GM21723 (cell line): ENCODE results near the gene SHC4.

Experiments used
- ATAC-seq: cut with Tn5 transposase; IDR thresholded peaks from one replicate; pipeline ENCODE4 v1.9.1; 2021; ENCODE audit warnings: mild to moderate bottlenecking, moderate library complexity; ENCODE audit not compliant: unreplicated experiment

SHC4 gene

DNA sequence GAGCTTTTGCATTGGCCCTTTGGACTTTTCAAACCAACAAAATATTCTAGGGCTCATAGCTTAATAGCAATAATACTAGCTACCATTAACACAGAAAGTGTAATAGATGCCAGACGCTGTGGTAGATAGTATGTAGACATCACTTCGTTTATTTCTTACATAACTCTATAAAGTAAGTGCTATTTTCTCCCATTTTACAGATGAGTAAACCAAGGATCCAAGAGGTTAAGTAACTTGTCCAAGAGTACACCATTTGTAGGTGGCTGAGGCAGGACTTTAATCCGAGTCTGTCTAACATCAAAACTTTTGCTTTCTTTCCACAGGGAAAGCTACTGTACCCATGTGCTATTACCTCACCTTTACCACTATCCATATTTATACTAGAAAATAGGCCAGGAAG is 73.8 kb downstream of the SHC4 start:
- no peak for ATAC-seq

DNA sequence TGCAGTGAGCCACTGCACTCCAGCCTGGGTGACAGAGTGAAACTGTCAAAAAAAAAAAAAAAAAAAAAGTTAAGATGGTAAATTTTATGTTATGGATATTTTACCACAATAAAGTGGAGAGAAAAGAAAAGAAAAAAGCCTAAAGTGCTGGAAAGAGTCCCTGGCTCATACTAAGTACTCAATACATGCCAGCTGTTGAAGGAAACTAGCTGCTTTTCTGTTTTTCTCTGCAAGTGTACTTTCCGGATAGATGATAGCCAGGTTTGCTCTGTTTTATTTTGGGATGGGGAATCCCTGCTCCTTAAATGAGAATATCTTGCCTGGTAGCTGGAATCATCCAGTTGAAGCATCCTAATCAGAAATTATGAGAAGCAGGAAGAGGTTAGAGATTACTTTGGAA is 74.9 kb downstream of the SHC4 start:
- no peak for ATAC-seq

DNA sequence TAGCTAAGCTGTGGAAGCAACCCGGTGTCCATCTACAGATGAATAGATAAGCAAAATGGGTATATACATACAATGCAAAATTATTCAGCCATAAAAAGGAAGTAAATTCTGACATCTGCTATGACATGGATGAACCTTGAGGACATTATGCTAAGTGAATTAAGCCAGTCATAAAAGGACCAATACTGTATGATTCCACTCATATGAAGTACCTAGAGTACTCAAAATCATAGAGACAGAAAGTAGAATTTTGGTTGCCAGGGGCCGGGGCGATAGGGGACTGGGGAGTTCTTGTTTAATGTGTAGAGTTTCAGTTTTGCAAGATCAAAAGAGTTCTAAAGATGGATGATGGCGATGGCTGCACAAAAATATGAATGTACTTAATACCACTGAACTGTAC is 75.5 kb downstream of the SHC4 start:
- no peak for ATAC-seq

DNA sequence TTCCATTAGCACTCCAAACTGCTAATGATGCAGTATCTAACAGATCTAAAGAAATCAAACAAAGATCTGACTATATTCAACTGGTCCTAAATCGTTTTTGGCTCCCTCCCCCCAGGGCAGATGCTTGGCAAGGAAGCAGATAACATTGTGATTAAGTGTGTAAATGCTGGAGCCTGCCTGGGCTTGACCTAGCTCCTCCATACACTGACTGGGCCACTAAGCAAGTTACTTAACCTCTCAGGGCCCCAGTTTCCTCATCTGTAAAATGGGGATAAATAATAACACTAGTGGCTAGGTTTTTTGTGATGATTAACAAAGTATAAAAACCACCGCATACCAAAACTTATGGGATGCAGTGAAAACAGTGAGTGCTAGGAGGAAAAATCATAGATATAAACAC is 76.6 kb downstream of the SHC4 start:
- no peak for ATAC-seq

DNA sequence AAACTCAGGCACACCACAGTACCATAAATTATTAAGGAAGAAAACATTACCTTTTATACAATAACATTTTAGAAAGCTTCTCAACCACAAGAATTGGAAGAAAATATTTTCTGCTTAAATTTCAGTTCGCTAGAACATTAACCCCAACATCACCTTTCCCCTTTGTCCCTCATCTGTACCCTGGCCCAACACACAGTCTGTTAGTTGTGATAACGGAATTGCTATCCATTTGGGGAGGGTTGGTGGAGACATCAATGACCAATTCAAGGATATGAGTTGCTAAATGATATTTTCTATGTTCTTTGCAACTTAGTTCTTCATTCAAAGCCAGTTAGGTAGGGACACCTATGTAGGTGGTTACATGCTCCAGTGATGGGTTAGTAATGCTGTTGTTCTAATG is 80.0 kb downstream of the SHC4 start:
- no peak for ATAC-seq

DNA sequence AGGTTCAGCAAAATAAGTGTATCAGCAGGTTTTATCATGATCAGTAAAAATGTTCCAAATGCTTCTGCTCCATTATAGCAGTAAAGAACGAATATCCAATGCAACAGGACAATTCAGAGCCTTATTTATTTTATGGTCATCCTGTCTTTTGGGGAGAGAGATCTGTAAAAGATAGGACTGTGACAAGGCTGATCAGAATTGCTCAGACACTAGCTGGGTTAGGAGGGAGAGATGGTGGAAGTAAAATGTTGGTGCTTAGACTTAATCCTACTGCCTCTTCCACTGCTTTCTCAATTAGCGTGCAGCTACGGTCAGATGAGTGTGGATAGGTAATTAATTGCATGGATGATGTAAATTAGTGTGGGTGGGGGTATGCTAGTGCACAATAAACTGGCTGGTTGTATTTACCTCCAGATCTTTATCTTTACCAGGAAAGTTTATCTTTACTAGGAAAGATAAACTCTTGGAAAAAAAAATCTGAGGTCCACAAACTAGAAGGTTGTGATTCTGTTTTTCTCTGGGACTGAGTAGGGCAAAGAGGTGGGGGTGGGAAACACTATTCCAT is 83.6 kb downstream of the SHC4 start:
- ATAC-seq = no peak

DNA sequence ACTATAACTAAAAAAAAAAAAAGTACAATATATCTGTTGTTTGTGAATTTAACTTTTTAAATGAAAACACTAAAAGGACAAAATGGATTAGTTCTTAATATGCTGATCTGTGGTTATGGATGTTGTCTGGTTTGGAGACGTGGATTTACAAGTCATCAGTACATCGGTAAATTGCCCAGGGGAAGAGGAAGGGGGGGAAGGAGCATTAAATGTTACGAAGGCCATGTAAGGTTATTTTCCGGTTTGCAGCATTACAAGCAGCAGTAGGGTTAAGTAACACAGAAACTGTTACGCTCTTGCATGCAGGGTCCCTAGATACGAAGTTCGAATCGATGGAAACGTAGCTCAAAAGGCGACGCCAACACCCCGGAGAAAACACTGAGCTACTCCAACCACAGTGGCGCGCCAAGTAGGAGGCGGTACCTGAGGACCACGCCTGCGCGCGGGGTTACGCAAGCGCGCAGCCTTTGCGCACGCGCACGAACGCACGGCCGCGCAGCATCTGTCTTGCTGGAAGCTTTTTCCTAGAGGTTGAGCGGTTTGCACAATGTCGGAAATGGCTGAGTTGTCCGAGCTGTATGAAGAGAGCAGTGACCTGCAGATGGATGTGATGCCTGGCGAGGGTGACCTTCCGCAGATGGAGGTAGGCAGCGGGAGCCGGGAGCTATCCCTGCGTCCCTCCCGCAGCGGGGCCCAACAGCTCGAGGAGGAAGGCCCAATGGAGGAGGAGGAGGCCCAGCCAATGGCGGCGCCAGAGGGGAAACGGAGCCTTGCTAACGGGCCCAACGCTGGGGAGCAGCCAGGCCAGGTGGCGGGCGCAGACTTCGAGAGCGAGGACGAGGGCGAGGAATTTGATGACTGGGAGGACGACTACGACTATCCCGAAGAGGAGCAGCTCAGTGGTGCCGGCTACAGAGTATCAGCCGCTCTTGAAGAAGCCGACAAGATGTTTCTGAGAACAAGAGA is 85.8 kb downstream of the SHC4 start, which contains the start of gene EID1:
Gene EID1 (plus strand): TSS at position 505 of the 966 bp plus-strand sequence. CDS start 43 bp downstream, at position 548.
- peak; percentile 97 for ATAC-seq

DNA sequence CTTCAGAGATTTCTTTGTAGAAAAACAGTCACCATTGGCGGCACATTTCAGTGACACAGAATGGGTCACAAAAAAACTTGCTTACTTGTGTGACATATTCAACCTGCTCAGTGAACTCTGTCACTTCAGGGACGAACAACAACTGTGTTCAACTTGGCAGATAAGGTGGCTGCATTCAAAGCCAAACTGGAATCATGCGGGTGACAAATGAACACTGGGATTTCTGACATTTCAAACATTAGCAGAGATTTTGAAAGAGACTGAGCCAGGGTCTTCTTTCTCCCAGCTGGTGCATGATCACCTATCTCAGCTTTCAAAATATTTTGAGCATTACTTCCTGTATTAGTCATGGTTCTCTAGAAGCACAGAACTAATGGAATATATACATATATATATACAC is 87.7 kb downstream of the SHC4 start:
- ATAC-seq = no peak

DNA sequence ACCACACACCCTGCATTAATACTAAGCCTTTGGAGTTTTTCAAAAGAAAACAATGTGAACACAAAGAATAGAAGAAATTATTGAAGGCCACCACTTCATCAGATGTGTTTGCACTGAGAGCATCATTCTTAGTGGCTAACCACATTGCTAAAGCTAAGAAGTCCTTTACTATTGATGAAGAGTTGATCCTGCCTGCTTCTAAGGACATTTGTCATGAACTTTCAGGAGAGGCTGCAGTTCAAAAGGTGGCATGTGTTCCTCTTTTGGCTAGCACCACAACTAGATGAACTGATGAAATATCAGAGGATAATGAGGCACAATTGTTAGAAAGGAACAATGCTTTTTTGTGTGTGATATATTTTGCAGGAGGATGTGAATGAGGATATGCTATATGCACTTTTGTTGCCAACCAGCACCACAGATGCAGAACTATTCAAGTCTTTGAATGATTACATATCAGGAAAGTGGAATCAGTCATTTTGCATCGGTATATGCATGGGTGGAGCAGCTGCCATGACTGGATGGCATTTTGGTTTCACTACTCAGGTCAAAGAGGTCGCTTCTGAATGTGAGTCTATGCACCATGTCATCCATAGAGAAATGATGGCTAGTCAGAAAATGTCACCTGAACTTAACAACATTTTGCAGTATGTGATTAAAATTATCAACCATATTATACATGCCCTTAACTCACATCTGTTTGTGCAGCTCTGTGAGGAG is 88.3 kb downstream of the SHC4 start:
- no peak for ATAC-seq

DNA sequence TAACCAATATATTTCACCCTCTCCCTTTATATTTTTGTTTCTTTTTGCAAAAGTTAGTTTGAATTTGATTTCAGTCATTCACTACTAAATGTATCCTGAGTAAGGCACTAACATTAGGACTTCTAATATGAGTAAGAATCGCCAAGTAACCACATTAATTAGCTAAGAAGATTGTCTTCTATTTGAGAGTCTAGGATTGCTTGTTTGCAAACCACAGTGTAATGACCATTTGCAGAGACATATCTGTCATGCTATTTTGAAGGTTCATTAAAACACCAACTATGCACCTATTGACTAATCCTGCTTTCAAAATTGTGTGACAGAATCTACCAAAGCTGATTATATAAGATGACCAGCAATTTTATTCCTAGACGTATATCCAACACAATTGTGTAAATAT is 91.1 kb downstream of the SHC4 start:
- ATAC-seq = no peak

DNA sequence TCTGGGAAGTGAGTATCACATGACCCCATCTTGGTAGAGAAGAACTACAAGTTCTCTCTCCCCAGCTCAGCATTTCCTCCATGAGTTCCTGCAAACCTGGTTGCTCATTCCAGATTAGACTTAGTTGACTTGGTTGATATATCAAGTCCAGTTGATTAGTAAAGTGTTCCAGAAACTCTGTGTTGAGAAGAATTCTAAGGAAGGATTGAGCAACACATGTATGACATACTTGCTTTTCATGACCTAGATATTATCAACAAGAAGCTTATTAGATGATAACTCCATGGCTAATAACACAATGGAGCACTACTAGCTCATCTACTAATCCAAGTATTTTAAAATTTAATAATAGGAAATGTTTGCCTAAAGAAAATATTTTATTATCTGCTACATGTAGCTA is 92.2 kb downstream of the SHC4 start:
- ATAC-seq = no peak

DNA sequence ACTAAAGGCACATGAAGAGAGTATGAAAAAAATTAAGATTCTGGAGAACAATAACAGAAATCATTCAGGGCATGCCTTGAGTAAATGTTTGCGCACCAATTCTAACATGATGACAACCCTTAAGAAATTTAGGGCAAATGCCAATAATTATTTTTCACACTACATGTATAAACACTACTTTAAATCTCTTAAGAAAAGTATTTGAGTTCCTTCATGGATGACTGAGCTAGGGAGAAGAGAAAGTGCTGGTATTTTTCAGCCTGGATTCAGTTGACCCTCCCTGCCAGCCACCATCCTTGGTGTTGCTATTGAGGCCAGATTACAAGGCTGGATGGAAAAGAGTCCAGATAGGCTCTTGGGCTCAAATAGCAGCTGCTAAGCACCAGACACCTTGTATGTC is 93.8 kb downstream of the SHC4 start:
- no peak for ATAC-seq

DNA sequence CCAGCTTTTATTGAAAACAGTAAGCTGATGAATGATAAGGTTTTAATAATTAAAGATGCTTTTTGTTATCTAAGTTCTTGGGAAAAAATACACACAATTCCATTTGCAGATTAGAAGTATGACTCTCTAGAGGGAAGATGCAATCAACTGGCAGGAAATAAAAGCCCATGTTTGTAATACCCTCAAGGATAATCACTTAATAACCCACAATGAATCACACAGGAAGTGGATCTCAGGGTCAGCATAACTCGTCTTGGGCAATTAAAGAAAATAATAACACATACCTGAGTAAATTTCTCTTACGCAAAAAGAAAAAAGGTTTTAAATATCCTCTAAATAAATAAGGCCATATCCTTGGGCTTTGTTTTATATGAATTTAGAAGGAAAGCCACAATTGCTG is 95.2 kb downstream of the SHC4 start:
- ATAC-seq = no peak

DNA sequence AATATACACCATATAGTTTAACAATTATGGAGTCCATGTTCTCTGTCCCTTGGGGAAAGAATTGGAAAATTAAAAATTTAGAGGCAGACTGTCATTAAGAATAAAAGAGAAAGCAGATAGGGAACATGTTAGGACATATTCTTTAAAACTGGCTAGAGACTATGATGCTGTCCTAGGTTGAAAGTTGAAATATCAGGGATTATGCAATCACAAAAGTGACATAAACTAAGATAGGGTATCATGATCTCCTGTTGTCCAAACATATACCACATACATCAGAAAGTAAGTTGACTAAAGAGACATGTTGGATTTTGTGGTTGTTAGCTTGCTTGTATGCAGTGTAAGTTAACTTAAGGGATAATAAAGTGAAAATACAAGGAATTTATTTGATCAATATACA is 95.7 kb downstream of the SHC4 start:
- no peak for ATAC-seq

DNA sequence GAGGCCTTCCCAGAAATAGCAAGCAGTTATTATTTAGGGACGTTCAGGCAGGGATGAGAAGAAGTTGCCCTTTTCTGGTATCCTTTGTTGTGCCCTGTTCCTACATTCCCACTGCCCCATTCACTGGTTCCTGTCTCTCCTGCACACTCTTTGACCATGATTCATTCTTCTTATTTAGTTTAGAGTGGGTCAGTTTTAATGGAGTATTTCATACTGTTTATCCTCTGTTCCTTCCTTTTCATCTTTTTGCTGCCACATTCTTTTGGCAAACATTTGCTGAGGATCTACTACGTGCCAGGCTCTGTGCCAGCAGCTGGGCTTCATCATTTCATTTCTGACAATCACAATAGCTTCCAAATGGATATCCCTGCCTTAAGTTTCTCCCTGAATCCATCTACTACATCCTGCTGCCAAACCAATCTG is 97.6 kb downstream of the SHC4 start:
- ATAC-seq = no peak

DNA sequence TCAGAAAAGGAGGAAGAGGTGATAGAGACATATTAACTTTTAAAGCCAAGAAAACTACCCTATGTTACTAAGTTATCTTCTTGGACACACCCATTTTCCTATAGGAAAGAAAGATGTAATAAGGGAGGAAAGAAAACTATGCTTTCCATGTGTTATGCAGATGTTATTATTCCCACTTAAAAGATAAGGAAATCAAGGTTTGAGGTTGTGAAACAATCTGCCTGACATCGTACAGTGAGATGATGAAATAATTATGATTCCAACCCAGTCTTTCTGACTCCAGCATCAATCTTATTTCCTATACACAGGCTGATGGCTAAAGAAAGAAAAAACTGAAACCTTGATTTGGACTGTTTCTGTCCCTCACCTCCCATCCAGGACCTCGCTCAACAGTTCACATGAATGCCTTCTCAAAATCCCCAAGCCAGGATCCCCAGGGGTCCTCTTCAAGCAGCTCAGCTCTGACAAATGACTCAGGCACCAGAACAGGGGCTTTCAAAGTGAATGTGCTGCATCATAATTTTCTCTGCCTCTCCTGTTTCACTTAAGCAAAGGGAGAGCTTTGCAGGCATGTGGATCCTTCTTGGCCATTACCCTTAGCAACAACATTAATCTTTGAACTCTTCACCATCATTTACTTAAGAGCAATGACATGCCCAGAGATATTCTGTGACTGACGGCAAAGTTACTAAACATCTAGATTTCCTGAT is 98.2 kb downstream of the SHC4 start:
- ATAC-seq = no peak

DNA sequence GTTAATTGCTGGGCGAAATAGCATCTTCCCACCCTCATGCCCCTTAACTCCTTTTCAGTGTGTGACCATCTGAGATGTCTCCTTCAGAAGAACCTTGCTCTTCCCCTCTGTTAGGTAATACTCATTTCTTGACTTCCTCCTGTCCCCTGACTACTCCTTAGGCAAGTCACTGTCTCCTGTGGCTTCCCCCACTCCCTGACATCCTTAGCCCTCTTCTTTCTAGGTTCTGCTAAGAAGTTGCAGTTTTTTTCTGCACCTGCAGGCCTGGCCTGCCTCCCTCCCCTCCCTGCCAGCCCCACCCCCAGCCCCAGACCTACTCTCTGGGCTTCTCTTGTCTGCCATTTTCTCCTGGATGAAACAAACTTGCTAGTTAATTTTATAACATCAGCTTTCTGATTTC is 101.0 kb downstream of the SHC4 start:
- ATAC-seq = no peak

DNA sequence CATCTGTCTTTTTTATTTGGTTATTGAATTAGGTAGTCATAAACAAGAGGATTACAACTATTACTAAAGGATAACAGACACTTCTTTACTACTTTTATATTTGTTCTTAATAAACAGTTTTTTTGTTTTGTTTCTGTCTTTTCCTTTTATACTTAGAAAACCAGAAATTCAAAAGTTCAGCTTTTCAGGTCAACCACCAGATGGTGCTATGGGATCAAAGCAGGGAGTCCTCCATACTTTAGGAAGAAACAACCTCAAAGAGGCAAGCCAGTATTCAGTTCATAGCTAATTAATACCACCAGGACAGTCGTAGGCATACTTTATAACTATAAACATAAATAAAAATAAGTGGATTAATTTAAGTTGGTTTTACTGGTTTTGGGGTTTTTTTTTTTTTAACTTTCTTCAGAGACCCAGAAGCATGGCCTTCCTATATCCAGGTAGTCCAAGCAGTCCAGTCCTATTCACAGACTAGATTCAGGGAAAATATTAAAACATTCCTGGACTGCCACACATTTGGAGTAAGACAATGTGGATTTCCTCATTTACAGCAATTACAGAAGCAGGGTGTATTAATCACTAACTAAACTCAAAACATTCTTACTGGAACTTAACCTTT is 101.8 kb downstream of the SHC4 start:
- peak; percentile 76 for ATAC-seq

DNA sequence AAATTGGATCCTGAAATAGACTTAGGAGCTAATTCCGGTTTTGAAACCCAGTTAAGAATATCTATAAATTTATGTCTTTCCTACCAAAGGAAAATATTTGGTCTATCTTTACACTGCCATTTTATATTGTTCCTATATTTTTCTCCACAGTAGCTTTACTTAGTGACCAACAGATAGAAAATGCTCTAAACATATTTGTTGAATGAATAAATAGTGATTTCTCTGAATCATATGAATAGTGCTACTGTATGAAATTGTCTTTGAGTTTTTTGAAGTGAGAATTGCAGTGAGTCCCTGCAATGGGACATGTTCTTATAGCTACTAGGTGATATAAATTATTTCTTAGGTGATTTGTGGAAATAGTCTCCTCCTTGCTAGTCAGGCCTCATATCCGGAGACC is 104.3 kb downstream of the SHC4 start:
- ATAC-seq = no peak

DNA sequence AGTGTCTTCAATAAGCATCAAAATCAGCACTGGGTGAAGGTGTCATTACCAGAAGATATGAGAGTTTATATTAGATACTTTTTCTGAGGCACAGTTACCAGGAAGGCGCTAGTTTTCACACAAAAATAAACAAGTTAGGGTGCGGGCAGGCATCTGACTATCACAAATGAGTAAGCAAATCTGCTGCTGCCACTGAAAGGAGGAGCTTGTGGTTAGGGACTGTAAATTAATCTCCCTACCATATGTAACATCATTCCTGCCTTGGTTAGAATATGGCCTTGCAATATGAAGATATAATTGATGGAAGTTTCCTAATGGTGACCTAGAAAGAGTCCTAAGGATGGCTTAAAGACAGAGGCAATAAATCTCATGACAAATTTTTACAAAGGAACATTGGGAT is 105.3 kb downstream of the SHC4 start:
- ATAC-seq = no peak

DNA sequence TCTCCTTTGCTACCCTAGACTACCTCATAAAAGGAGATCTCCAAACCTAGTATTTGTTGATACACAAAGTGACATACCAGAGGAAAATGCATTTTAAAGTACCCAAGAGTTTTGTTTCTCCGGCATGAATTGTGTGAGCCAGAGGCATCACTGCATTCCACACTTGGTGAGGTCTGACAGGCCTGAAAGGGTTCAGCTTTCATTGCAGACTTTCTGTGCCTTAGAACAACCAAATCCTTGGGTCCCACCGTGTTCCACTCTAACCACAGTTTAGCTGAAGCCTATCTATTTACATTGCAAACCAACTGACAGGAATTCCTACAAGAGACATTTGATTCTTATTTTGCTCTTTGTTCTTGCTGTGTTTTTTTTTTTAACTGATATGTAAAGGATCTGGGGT is 106.8 kb downstream of the SHC4 start:
- no peak for ATAC-seq
